Large intestine (tissue), 1 donor: Measurements from ENCODE around the gene COL5A1. TPM values are rescaled to one million over a fixed set of nuclear protein-coding genes. Genes with fewer than 3 reads are reported as not detected.

Source experiments
- polyA plus RNA-seq: library from polyadenylated mRNA; unstranded; fragments of 120-200 nt; gene quantifications from one replicate; pipeline ENCODE4 v1.2.1, GENCODE V29; 2013

COL5A1 gene
- polyA plus RNA-seq, 1 donor, result 79.9 TPM

Other genes starting within 250 kb of the COL5A1 start
- 0.04 TPM for gene FCN2, start 239.0 kb downstream of the COL5A1 start, polyA plus RNA-seq